Right forelimb (tissue), 1 donor: ENCODE measurements around the gene SBF2.
"Not testable (repeated sequence)": the region's sequence is repeated elsewhere in the genome, so short reads cannot be mapped to it uniquely, and the experiment has no call there.

Experiments
- DNase-seq: peaks from one replicate; pipeline ENCODE4 v3.0.0-alpha.2; 2018

SBF2 gene

GRCh38 chr11:10160350-10160749, 133.7 kb downstream of the SBF2 start:
- no peak for DNase-seq

GRCh38 chr11:10158461-10158860, 135.6 kb downstream of the SBF2 start:
- no peak for DNase-seq

- DNase-seq: no peak
These were observed 138.1 kb downstream of the SBF2 start for GRCh38 chr11:10155793-10156490.

GRCh38 chr11:10150800-10151199, 143.2 kb downstream of the SBF2 start:
- DNase-seq: no peak

- no peak for DNase-seq
These were observed 144.5 kb downstream of the SBF2 start for GRCh38 chr11:10149553-10149952.

- no peak for DNase-seq
These were observed 146.8 kb downstream of the SBF2 start for GRCh38 chr11:10147195-10147594.

GRCh38 chr11:10144954-10145353, 149.1 kb downstream of the SBF2 start:
- no peak for DNase-seq

- no peak for DNase-seq
These were observed 154.4 kb downstream of the SBF2 start for GRCh38 chr11:10139656-10140055.

- no peak for DNase-seq
These were observed 154.9 kb downstream of the SBF2 start for GRCh38 chr11:10139143-10139542.

- no peak for DNase-seq
These were observed 159.0 kb downstream of the SBF2 start for GRCh38 chr11:10134975-10135481.

- not testable (repeated sequence) for DNase-seq
These were observed 159.8 kb downstream of the SBF2 start for GRCh38 chr11:10134226-10134625.

- not testable (repeated sequence) for DNase-seq
These were observed 160.8 kb downstream of the SBF2 start for GRCh38 chr11:10133251-10133650.

GRCh38 chr11:10130875-10131274, 163.1 kb downstream of the SBF2 start:
- no peak for DNase-seq

- DNase-seq: not testable (repeated sequence)
These were observed 164.8 kb downstream of the SBF2 start for GRCh38 chr11:10129184-10129583.

- no peak for DNase-seq
These were observed 168.4 kb downstream of the SBF2 start for GRCh38 chr11:10125522-10126133.

- no peak for DNase-seq
These were observed 171.5 kb downstream of the SBF2 start for GRCh38 chr11:10122326-10123197.

- DNase-seq: no peak
These were observed 175.2 kb downstream of the SBF2 start for GRCh38 chr11:10118865-10119264.

- DNase-seq: no peak
These were observed 176.2 kb downstream of the SBF2 start for GRCh38 chr11:10117709-10118351.

GRCh38 chr11:10116588-10116987, 177.4 kb downstream of the SBF2 start:
- no peak for DNase-seq

GRCh38 chr11:10114593-10115404, 179.2 kb downstream of the SBF2 start:
- DNase-seq: no peak

- no peak for DNase-seq
These were observed 180.2 kb downstream of the SBF2 start for GRCh38 chr11:10113852-10114251.

- DNase-seq: no peak
These were observed 184.2 kb downstream of the SBF2 start for GRCh38 chr11:10109806-10110205.
